Keratinocyte (primary cell): ENCODE results near the gene TENM3. TPM values are rescaled to one million over a fixed set of nuclear protein-coding genes. Genes with fewer than 3 reads are reported as not detected.

Experiments used
- DNase-seq: peaks from one replicate; pipeline ENCODE4 v3.0.0-alpha.2; 2011; ENCODE audit warnings: low read depth, missing footprints, low spot score
- FAIRE-seq: peaks from 2 replicates; lab custom pipeline; 2011; peaks lifted over from hg19 to GRCh38; lab: Jason Lieb, UNC
- H2AFZ ChIP-seq: 2 replicates; pipeline ENCODE4 v1.6.0; 2012; ENCODE audit warnings: low read length, control low read depth, inconsistent platforms; ENCODE audit not compliant: control insufficient read depth
- H3K27ac ChIP-seq: 2 replicates; pipeline ENCODE4 v1.5.1; 2011; ENCODE audit warnings: low read length; ENCODE audit not compliant: control insufficient read depth, insufficient read depth
- H3K27me3 ChIP-seq: 3 replicates; pipeline ENCODE4 v1.6.0; 2011; ENCODE audit warnings: low read length; ENCODE audit not compliant: control insufficient read depth, insufficient read depth; ENCODE audit errors: extremely low read depth
- H3K36me3 ChIP-seq, 2 experiments: 2 replicates in 1 of 2; 3 replicates in 1 of 2; pipeline ENCODE4 v1.5.1; 2011; ENCODE audit warnings: low read length in 2 of 2, mild to moderate bottlenecking in 1 of 2; ENCODE audit not compliant: control insufficient read depth in 2 of 2, insufficient read depth in 2 of 2; ENCODE audit errors: extremely low read depth in 1 of 2
- H3K4me1 ChIP-seq: 3 replicates; pipeline ENCODE4 v1.5.1; 2011; ENCODE audit warnings: low read length; ENCODE audit not compliant: control insufficient read depth, insufficient read depth; ENCODE audit errors: extremely low read depth
- H3K4me2 ChIP-seq: 3 replicates; pipeline ENCODE4 v1.6.0; 2011; ENCODE audit warnings: low read depth, low read length; ENCODE audit not compliant: control insufficient read depth, insufficient read depth; ENCODE audit errors: extremely low read depth
- H3K4me3 ChIP-seq, 3 experiments: fragments of 200-600 bp in 1 of 3; sonication (generic) in 1 of 3; 2 replicates in 2 of 3; 3 replicates in 1 of 3; pipeline ENCODE4 v1.5.1; 2011 to 2016; ENCODE audit warnings: low read length in 3 of 3, mild to moderate bottlenecking in 3 of 3, control low read depth in 2 of 3, inconsistent platforms in 1 of 3, low read depth in 1 of 3, mixed read lengths in 1 of 3, mixed run types in 1 of 3, moderate library complexity in 1 of 3; ENCODE audit not compliant: control insufficient read depth in 2 of 3, insufficient read depth in 2 of 3; ENCODE audit errors: extremely low read depth in 1 of 3
- H3K79me2 ChIP-seq: 2 replicates; pipeline ENCODE4 v1.6.0; 2012; ENCODE audit warnings: low read length; ENCODE audit not compliant: control insufficient read depth, insufficient read depth
- H3K9ac ChIP-seq: 3 replicates; pipeline ENCODE4 v1.6.0; 2011; ENCODE audit warnings: low read length; ENCODE audit not compliant: control insufficient read depth, insufficient read depth; ENCODE audit errors: extremely low read depth
- H3K9me1 ChIP-seq: 3 replicates; pipeline ENCODE4 v1.6.0; 2011; ENCODE audit warnings: low read length; ENCODE audit not compliant: control insufficient read depth, insufficient read depth; ENCODE audit errors: extremely low read depth
- H3K9me3 ChIP-seq: 2 replicates; pipeline ENCODE4 v1.5.1; 2012; ENCODE audit warnings: low read depth, low read length; ENCODE audit not compliant: control insufficient read depth
- H4K20me1 ChIP-seq: 3 replicates; pipeline ENCODE4 v1.6.0; 2011; ENCODE audit warnings: low read length; ENCODE audit not compliant: control insufficient read depth, insufficient read depth; ENCODE audit errors: extremely low read depth
- EZH2 ChIP-seq: IDR thresholded peaks from one replicate; pipeline ENCODE4 v1.6.1; 2012; ENCODE audit warnings: inconsistent platforms, mild to moderate bottlenecking, low read length, moderate library complexity
- dilution Hi-C: fragments of 300-500 bp; cut with MboI; formaldehyde crosslinking; loops from one replicate; pipeline ENCODE4 v1.7.0; 2020; ENCODE audit warnings: low sequenced_read_pairs; ENCODE audit not compliant: extremely low pct_ligation_motif_present
- polyA plus RNA-seq, 5 experiments: library from polyadenylated mRNA; depleted of rRNA in 3 of 5; stranded (reverse) in 3 of 5; stranded (forward) in 1 of 5; unstranded in 1 of 5; fragments of >200 nt; gene quantifications; 1 replicate in 1 of 5; 2 replicates in 3 of 5; 3 replicates in 1 of 5; pipeline versions ENCODE4 v1.2.1 to v1.2.3, GENCODE V29; 2011 to 2012; ENCODE audit warnings: missing spikeins in 2 of 5, low read depth in 1 of 5, low replicate concordance in 1 of 5
- TF ChIP-seq, protein P1 (sequence below), 3 experiments: IDR thresholded peaks in 1 of 3; conservative IDR thresholded peaks in 1 of 3; optimal IDR thresholded peaks in 1 of 3; 2 replicates in 2 of 3; 3 replicates in 1 of 3; pipeline versions ENCODE3 to v1.5.1; 2011; ENCODE audit warnings: low read length in 3 of 3, mild to moderate bottlenecking in 3 of 3, moderate library complexity in 2 of 3, control low read depth in 1 of 3, inconsistent platforms in 1 of 3; ENCODE audit not compliant: insufficient read depth in 2 of 3; ENCODE audit errors: extremely low read depth in 1 of 3

The TENM3 gene
- polyA plus RNA-seq, 1 donor (not counting 4 experiments of a cell fraction or from before 2014, with no cell fraction given), result 17.0 TPM

GRCh38 chr4:182826391-182826790 is 583.2 kb downstream of the TENM3 start:
- H3K27me3 ChIP-seq, result no peaks in the 10 kb centered on the region
- no peaks in the 10 kb centered on the region for H3K9me1 ChIP-seq
- dilution Hi-C loops, result no loop called here
- DNase-seq, result no peak
- H3K4me1 ChIP-seq, result peaks cover 3% of the 10 kb centered on the region
- no peaks in the 10 kb centered on the region for H3K36me3 ChIP-seq
- H3K9me3 ChIP-seq, result no peaks in the 10 kb centered on the region
- H2AFZ ChIP-seq, result no peak overlapping the region
- no peak overlapping the region for H3K9ac ChIP-seq
- H3K4me2 ChIP-seq, result no peak overlapping the region
- H4K20me1 ChIP-seq, result no peaks in the 10 kb centered on the region
- FAIRE-seq, result no peak
- H3K4me3 ChIP-seq, result no peak overlapping the region
- TF ChIP-seq EZH2, result no peak
- TF ChIP-seq, protein P1, sequence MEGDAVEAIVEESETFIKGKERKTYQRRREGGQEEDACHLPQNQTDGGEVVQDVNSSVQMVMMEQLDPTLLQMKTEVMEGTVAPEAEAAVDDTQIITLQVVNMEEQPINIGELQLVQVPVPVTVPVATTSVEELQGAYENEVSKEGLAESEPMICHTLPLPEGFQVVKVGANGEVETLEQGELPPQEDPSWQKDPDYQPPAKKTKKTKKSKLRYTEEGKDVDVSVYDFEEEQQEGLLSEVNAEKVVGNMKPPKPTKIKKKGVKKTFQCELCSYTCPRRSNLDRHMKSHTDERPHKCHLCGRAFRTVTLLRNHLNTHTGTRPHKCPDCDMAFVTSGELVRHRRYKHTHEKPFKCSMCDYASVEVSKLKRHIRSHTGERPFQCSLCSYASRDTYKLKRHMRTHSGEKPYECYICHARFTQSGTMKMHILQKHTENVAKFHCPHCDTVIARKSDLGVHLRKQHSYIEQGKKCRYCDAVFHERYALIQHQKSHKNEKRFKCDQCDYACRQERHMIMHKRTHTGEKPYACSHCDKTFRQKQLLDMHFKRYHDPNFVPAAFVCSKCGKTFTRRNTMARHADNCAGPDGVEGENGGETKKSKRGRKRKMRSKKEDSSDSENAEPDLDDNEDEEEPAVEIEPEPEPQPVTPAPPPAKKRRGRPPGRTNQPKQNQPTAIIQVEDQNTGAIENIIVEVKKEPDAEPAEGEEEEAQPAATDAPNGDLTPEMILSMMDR (optimal IDR thresholded peaks at IDR 0.05 in 1 of 3, IDR thresholded peaks at IDR 0.05 in 1 of 3, conservative IDR thresholded peaks at IDR 0.05 in 1 of 3; ENCODE audit: extremely low read depth in 1 of 3, insufficient read depth in 2 of 3, low read length in 3 of 3), result no peak
- no peaks in the 10 kb centered on the region for H3K79me2 ChIP-seq
- no peak overlapping the region for H3K27ac ChIP-seq

DNA sequence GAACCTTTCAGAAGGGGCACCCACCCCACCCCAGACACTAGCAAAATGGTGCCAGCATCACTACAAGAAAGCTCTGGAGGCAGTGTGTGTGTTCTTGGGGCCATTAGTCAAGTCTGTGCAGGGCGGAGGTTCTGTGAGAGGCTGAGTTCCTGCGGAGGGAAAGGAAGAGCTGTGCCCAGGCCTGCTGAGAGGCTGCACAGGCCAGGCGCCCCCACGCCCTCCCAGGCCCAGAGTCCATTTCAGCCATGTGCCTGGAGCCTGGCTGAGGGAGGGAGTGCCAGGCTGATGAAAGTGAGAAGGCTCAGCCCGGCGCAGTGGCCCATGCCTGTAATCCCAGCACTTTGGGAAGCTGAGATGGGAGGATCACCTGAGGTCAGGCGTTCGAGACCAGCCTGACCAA is 584.0 kb downstream of the TENM3 start:
- no peak overlapping the region for H3K4me2 ChIP-seq
- no peaks in the 10 kb centered on the region for H3K9me3 ChIP-seq
- FAIRE-seq, result no peak
- no peaks in the 10 kb centered on the region for H3K79me2 ChIP-seq
- dilution Hi-C loops, result no loop called here
- no peaks in the 10 kb centered on the region for H3K36me3 ChIP-seq
- DNase-seq, result no peak
- H2AFZ ChIP-seq, result no peak overlapping the region
- H3K27me3 ChIP-seq, result peaks cover under 1% of the 10 kb centered on the region
- TF ChIP-seq, protein P1 (optimal IDR thresholded peaks at IDR 0.05 in 1 of 3, IDR thresholded peaks at IDR 0.05 in 1 of 3, conservative IDR thresholded peaks at IDR 0.05 in 1 of 3; ENCODE audit: extremely low read depth in 1 of 3, insufficient read depth in 2 of 3, low read length in 3 of 3), result no peak
- TF ChIP-seq EZH2, result no peak
- no peak overlapping the region for H3K27ac ChIP-seq
- H3K9me1 ChIP-seq, result no peaks in the 10 kb centered on the region
- H3K9ac ChIP-seq, result no peak overlapping the region
- H3K4me1 ChIP-seq, result peaks cover 3% of the 10 kb centered on the region
- no peak overlapping the region for H3K4me3 ChIP-seq
- no peaks in the 10 kb centered on the region for H4K20me1 ChIP-seq
